Dermis microvascular lymphatic vessel endothelial cell (primary cell): ENCODE results near the gene MYL12B. TPM values are rescaled to one million over a fixed set of nuclear protein-coding genes. Genes with fewer than 3 reads are reported as not detected.
A peak's percentile ranks its signal among the peaks of the same experiment; 100 is the strongest.
"Not testable (repeated sequence)": the region's sequence is repeated elsewhere in the genome, so short reads cannot be mapped to it uniquely, and the experiment has no call there.

ENCODE experiments used
- DNase-seq, 2 donors: peaks; one replicate each; pipeline versions ENCODE4 v3.0.0 to v3.0.0-alpha.2; 2010; ENCODE audit warnings: low read depth in 2 of 2
- total RNA-seq: library from RNA; depleted of rRNA; stranded (reverse); fragments of >200 nt; gene quantifications from 2 replicates; pipeline ENCODE4 v1.2.1, GENCODE V29; 2014

The MYL12B gene
- total RNA-seq = 703 and 866 TPM in 2 replicates

- peak in 1 of 2 donors; percentile 83 for DNase-seq
These were observed at the start of gene MYL12B for GRCh38 chr18:3261373-3262233. TSS of gene MYL12B (plus strand) at chr18:3262133. CDS start at chr18:3272899, 10,766 bp downstream.

GRCh38 chr18:3212657-3213056 is 49.3 kb upstream of the MYL12B start:
- DNase-seq = no peak

GRCh38 chr18:3213300-3214059 is 48.5 kb upstream of the MYL12B start:
- peak; percentile 16 to 41 for DNase-seq

GRCh38 chr18:3214855-3215637 is 46.9 kb upstream of the MYL12B start:
- no peak for DNase-seq

GRCh38 chr18:3216987-3217386 is 44.9 kb upstream of the MYL12B start:
- no peak for DNase-seq

GRCh38 chr18:3217948-3218647 is 43.8 kb upstream of the MYL12B start:
- DNase-seq = no peak

GRCh38 chr18:3218819-3219218 is 43.1 kb upstream of the MYL12B start:
- DNase-seq = no peak

- no peak for DNase-seq
These were observed 42.7 kb upstream of the MYL12B start for GRCh38 chr18:3219241-3219630.

- DNase-seq = no peak
These were observed 42.1 kb upstream of the MYL12B start, which contains the start of gene MYOM1 for GRCh38 chr18:3219631-3220335. TSS of gene MYOM1 (minus strand) at chr18:3219968. CDS start at chr18:3215223, 4,745 bp downstream.

GRCh38 chr18:3220868-3221267 is 41.1 kb upstream of the MYL12B start:
- DNase-seq = not testable (repeated sequence)

GRCh38 chr18:3221496-3221895 is 40.4 kb upstream of the MYL12B start:
- no peak for DNase-seq

- no peak for DNase-seq
These were observed 38.6 kb upstream of the MYL12B start for GRCh38 chr18:3223356-3223755.

GRCh38 chr18:3224223-3224622 is 37.7 kb upstream of the MYL12B start:
- no peak for DNase-seq

GRCh38 chr18:3225588-3225987 is 36.3 kb upstream of the MYL12B start:
- no peak for DNase-seq

- no peak for DNase-seq
These were observed 35.9 kb upstream of the MYL12B start for GRCh38 chr18:3226048-3226447.

GRCh38 chr18:3230401-3231334 is 31.3 kb upstream of the MYL12B start:
- no peak for DNase-seq

- DNase-seq = no peak
These were observed 28.9 kb upstream of the MYL12B start for GRCh38 chr18:3233004-3233403.

- no peak for DNase-seq
These were observed 28.3 kb upstream of the MYL12B start for GRCh38 chr18:3233433-3234168.

GRCh38 chr18:3234457-3234856 is 27.5 kb upstream of the MYL12B start:
- no peak for DNase-seq
